ENCODE results near the gene CFAP97D2.

CFAP97D2 gene

DNA sequence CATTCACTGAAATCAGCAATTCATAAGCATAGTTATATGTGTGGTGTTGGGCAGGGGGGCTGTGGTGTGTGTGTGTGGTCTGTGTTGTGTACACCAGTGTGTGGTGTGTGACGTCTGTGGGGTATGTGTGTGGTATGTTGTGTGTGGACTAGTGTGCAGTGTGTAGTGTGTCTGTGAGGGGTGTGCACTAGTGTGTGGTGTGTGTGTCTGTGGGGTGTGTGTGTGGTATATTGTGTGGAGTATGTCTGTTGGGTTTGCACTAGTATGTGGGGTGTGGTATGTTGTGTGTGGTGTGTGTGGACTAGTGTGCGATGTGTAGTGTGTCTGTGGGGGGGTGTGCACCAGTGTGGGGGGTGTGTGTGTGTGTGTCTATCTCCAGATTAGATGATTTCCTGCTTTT, 48.5 kb downstream of the CFAP97D2 start:
- no peak for DNase-seq (ENCODE audit: low read depth in 1 of 2, low spot score in 1 of 2)
- in situ Hi-C loops (cut with HindIII; ENCODE audit: low pct_unique_long_range_greater_than_20kb, low sequenced_read_pairs), result no loop called here
- TF ChIP-seq JUND (IDR thresholded peaks at IDR 0.05; ENCODE audit: low read depth), result no peak

DNA sequence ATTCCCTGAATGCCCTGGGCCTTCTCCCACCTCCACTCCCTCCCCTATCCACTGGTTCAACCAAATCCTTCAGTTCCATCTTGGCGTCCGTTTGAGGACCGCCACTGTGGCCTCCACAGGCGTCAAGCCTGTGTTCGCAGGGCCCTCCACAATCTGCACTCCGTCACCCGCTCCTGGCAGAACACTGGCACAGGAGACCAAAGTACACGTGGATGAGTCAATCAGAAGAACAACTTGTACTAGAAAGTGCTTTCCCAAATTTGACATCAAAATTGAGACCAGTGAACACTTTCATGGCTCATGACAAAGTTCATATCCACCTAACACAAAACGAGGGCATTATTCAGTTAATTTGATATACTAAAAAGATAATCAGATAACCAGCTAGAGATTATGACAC, 49.1 kb downstream of the CFAP97D2 start:
- no peak for DNase-seq (ENCODE audit: low read depth in 1 of 2, low spot score in 1 of 2)
- in situ Hi-C loops (cut with HindIII; ENCODE audit: low pct_unique_long_range_greater_than_20kb, low sequenced_read_pairs), result no loop called here
- TF ChIP-seq JUND (IDR thresholded peaks at IDR 0.05; ENCODE audit: low read depth), result no peak

DNA sequence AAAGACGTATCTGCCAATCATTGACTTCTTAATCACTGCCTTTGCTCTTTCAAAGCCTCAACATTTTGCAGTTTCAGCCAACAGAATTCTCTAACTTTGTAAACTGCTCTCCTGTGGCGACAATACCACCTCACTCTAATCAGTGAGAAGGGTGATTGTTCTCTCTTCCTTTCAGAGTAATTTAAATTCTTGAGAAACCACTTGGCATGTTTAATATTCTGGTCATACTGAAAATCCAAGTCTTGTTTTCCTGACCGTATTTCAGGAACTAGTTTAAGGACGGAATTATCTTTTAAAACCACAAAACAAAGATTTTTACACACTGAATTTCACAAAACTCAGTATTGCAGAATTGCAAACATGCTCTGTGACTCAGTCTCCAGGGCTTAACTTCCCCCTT, 50.4 kb downstream of the CFAP97D2 start:
- in situ Hi-C loops (cut with HindIII; ENCODE audit: low pct_unique_long_range_greater_than_20kb, low sequenced_read_pairs), result no loop called here
- no peak for DNase-seq (ENCODE audit: low read depth in 1 of 2, low spot score in 1 of 2)
- no peak for TF ChIP-seq JUND (IDR thresholded peaks at IDR 0.05; ENCODE audit: low read depth)

DNA sequence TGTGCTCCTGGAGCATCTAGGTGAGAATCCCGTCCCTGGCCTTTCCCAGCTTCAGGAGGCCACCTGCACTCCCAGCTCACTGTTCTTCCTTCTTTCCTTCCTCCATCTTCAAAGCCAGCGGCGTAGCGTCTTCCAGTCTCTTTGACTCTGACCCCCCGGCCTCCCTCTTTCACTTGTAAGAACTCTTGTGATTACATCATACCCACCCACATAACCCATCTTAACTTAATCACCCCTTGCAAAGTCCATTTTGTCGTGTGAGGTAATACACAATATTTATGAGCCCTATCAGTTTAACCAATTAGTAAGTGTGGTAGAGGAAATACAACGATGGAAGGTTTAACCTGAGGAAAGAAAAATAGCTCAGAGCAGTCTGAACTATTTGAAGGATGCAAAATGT, 51.1 kb downstream of the CFAP97D2 start:
- TF ChIP-seq JUND (IDR thresholded peaks at IDR 0.05; ENCODE audit: low read depth), result no peak
- no peak for DNase-seq (ENCODE audit: low read depth in 1 of 2, low spot score in 1 of 2)
- in situ Hi-C loops (cut with HindIII; ENCODE audit: low pct_unique_long_range_greater_than_20kb, low sequenced_read_pairs), result no loop called here

DNA sequence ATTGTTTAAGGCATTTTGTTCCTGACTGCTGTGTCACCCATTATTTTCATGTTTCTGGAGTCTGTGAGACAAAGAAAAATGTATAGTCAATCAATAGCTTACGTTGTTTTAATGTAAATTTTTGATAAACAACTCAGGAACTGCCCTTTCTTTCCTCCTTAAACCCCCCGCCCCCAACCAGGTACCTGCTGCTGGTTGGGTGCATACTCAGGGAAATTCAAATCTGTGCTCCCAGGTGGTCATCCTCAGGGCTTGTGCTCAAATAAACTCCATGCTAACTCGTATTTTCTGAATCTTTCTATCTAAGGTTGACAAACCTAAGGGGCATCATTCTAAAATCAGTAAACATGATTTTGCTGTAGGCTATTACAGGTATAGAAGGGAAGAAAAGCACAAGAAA, 51.5 kb downstream of the CFAP97D2 start:
- DNase-seq (ENCODE audit: low read depth in 1 of 2, low spot score in 1 of 2), result no peak
- TF ChIP-seq JUND (IDR thresholded peaks at IDR 0.05; ENCODE audit: low read depth), result no peak
- in situ Hi-C loops (cut with HindIII; ENCODE audit: low pct_unique_long_range_greater_than_20kb, low sequenced_read_pairs), result no loop called here

DNA sequence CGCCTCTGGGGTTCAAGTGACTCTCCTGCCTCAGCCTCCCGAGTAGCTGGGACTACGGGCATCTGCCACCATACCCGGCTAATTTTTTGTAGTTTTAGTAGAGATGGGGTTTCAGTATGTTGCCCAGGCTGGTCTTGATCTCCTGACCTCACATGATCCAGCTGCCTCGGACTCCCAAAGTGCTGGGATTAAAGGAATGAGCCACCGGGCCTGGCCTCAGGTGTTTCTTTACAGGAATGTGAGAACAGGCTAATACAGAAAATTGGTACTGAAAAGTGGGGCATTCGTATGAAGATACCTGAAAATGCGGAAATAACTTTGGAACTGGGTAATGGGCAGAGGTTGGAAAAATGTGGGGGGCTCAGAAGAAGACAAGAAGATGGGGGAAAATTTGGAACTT, 52.8 kb downstream of the CFAP97D2 start:
- TF ChIP-seq JUND (IDR thresholded peaks at IDR 0.05; ENCODE audit: low read depth), result no peak
- in situ Hi-C loops (cut with HindIII; ENCODE audit: low pct_unique_long_range_greater_than_20kb, low sequenced_read_pairs), result no loop called here
- no peak for DNase-seq (ENCODE audit: low read depth in 1 of 2, low spot score in 1 of 2)

DNA sequence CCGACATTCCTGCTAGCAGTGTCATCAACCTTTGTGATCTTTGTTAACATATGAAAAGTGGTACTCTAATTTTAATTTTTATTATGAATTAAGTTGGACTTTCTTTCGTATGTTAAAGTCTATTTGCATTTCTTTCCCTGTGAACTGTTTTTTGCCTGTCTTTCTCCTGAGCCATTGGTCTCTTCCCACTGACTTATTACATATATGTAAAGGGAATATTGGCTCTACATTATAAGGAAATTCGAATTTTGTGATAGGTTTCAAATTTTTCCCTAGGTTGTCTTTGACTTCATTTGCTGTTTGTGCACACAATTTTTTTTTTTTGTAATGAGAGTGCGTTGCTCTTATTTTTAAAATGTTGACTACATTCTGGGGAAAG, 55.2 kb downstream of the CFAP97D2 start:
- TF ChIP-seq JUND (IDR thresholded peaks at IDR 0.05; ENCODE audit: low read depth), result no peak
- in situ Hi-C loops (cut with HindIII; ENCODE audit: low pct_unique_long_range_greater_than_20kb, low sequenced_read_pairs), result no loop called here
- no peak for DNase-seq (ENCODE audit: low read depth in 1 of 2, low spot score in 1 of 2)

DNA sequence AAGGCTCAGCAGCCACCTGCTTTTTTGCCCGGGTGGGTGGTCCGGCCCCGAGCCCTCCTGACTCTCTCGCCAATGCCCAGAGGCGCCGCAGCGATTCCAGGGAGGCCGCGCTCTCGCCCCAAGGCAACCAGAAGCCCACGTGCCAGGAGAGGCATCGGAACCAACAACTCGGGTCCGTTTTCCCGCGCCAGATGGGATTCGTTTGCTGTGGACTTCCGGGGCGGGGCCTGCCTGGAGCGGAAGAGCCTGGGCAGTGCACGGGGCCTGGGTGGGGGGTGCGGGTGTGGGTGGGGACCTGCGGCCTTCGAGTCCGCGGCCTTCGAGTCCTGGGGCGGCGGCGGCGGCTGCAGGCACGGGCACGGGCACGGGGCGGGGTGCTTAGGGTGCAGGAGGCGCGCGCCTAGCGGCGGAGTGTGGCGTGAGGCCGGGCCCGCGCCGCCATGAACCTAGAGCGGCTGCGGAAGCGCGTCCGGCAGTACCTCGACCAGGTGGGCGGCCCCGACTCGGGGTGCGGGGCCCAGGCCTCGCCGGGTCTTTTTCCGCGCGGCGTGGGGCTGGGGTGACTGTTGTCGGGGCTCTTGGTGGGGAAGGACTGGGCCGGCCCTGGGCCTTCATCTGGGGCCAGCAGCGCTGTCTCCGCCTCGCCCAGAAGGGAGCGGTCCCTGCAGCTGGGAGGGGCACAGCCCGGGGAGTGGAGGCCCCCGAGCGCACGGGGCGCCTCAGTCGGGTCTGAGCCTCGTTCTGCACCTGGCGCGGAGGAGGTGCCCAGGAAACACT, 55.8 kb downstream of the CFAP97D2 start, which contains the start of gene CDC16:
TSS of gene CDC16 (plus strand) at position 253 of the 777 bp plus-strand sequence. CDS start at position 441, 188 bp downstream.
- TF ChIP-seq JUND (IDR thresholded peaks at IDR 0.05; ENCODE audit: low read depth), result no peak
- DNase-seq (ENCODE audit: low read depth in 1 of 2, low spot score in 1 of 2), result peak; percentile 80 to 96
- in situ Hi-C loops (cut with HindIII; ENCODE audit: low pct_unique_long_range_greater_than_20kb, low sequenced_read_pairs), result no loop called here

DNA sequence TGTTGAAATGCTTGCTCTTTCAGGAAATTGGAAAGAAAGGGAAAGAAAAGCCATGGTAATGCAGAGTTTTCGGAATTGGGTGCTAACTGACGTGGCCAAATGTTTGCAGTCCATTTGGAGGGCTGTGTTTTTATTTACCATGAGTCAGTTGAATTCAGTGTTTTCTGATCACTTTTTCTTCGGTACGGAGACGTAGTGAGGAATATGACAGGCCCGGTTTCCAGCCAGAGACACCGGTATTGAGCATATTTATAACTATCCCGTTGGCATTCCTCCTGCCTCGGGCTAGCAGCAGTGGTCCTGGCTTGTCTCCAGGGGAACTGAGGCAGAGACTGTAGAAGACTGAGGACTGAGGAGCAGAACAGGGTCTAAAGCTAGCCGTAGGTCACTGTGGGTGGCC, 56.6 kb downstream of the CFAP97D2 start:
- no peak for DNase-seq (ENCODE audit: low read depth in 1 of 2, low spot score in 1 of 2)
- in situ Hi-C loops (cut with HindIII; ENCODE audit: low pct_unique_long_range_greater_than_20kb, low sequenced_read_pairs), result no loop called here
- TF ChIP-seq JUND (IDR thresholded peaks at IDR 0.05; ENCODE audit: low read depth), result no peak

DNA sequence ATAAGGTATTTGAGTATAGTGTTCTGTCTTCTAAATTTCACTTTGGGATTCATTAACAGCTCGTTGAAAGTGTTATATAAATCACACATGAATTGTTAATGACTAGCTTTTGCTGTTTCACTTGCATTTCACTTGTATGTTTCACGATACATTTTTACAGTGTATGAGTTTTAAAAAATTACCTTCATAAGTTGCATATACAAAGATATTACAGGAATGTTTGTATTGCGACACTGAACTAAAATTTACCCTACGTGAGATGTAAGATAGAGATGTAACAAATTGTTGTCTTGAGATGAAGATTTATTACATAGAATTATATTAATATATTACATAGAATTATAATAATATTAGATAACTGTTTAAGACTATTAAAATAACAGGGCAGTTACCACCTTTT, 57.2 kb downstream of the CFAP97D2 start:
- in situ Hi-C loops (cut with HindIII; ENCODE audit: low pct_unique_long_range_greater_than_20kb, low sequenced_read_pairs), result no loop called here
- no peak for DNase-seq (ENCODE audit: low read depth in 1 of 2, low spot score in 1 of 2)
- no peak for TF ChIP-seq JUND (IDR thresholded peaks at IDR 0.05; ENCODE audit: low read depth)

DNA sequence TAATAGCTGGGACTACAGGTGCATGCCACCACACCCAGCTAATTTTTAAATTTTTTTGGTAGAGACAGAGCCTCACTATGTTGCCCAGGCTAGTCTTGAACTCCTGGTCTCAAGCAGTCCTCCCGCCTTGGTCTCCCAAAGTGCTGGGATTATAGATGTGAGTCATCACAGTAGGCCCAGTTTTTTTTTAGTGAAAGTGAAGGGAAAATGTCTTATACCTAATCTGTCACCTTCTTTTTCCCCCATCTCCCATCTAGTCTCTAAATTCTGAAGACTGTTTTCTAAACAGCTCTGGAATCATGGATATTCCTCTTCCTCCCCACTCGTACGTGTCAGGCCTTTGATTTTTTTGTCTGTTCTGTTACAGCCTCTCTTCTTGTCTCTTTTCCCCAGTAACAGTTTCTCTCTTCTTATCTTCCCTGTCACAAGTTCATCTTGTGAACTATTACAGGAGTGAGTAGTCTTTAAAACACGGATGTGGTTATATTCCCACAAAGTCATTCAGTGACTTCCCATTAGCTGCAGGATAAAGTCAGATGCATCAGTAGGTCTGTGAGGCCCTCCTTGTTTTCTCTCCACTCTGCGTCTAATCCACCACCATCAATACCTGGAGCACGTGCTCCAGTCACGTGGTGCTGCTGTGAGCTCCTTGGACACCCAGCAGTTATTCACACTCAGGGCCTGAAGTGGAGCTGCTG, 58.5 kb downstream of the CFAP97D2 start:
- in situ Hi-C loops (cut with HindIII; ENCODE audit: low pct_unique_long_range_greater_than_20kb, low sequenced_read_pairs), result no loop called here
- DNase-seq (ENCODE audit: low read depth in 1 of 2, low spot score in 1 of 2), result no peak
- TF ChIP-seq JUND (IDR thresholded peaks at IDR 0.05; ENCODE audit: low read depth), result no peak

DNA sequence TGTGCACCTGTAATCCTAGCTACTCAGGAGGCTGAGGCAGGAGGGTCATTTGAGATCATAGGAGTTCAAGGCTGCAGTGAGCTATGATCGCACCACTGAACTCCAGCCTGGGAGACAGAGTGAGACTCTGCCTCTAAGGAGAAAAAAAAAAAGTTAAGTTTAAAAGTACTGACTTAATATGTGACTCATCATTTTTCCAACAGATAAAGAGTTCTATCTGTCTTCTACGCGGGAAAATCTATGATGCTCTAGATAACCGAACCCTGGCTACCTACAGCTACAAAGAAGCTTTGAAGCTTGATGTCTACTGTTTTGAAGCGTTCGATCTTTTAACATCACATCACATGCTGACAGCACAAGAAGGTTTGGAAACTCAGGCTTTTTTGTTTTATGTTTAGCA, 62.9 kb downstream of the CFAP97D2 start:
- no peak for TF ChIP-seq JUND (IDR thresholded peaks at IDR 0.05; ENCODE audit: low read depth)
- DNase-seq (ENCODE audit: low read depth in 1 of 2, low spot score in 1 of 2), result no peak
- in situ Hi-C loops (cut with HindIII; ENCODE audit: low pct_unique_long_range_greater_than_20kb, low sequenced_read_pairs), result no loop called here

DNA sequence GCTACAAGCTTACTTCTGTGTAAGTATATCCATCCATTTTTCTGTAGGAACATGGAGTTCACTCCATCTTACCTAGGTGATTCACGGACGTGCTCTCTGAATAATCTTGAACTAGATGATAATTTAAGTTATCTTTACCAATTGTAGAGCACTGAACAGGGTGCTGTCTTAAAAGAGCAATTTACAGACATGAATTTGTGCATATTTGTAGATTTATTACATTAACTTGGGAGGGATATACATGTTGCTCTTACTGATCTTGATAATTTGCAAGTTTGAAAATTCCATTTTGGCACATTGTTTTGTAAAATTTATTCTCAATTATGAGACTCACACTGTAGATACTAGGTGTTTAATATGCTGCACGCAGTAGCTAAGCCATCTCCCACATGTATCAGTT, 64.9 kb downstream of the CFAP97D2 start:
- in situ Hi-C loops (cut with HindIII; ENCODE audit: low pct_unique_long_range_greater_than_20kb, low sequenced_read_pairs), result no loop called here
- no peak for TF ChIP-seq JUND (IDR thresholded peaks at IDR 0.05; ENCODE audit: low read depth)
- DNase-seq (ENCODE audit: low read depth in 1 of 2, low spot score in 1 of 2), result no peak
